MM.1S (cell line): ENCODE measurements around the gene NLRP12.

Source experiments
- EZH2phosphoT487 ChIP-seq: fragments of 300-600 bp; sonication (generic); IDR thresholded peaks from 2 replicates; pipeline ENCODE4 v1.6.1; 2018; ENCODE audit warnings: antibody characterized with exemption, low read length
- TF ChIP-seq, protein P1 (sequence below): fragments of 300-600 bp; sonication (generic); IDR thresholded peaks from 2 replicates; pipeline ENCODE4 v1.5.1; 2016; ENCODE audit warnings: antibody characterized with exemption, low read length, mixed read lengths

DNA sequence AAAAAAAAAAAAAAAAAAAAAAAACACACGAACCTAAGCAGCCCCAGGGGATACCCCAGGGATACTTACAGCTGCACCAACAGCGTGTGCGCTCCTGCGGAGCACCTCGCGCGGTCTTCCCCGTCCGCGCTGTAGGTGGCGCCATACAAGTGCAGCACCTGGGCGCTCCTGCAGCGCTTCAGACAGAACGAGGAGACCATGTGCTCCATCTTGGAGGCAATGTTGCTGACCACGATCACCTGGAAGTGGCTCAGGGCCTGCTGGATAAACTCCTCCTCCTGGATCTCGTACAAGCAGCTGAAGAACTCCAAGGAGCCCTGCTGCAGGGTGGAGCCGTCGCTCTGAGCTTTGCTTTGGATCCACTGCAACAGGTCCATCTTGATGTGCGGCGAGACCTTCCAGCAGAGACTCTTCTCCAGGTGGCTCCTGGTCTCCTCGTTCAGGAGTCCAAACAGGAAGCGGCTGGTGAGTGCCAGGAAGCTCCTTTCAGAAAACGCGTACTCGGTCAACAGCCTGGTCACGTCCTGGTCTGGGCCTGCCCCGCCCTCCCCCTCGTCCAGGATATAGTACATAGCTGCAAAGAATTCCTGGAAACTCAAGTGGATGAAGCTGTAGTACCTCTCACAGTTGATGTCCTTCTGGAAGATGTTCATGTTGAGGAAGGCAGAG is 14.5 kb downstream of the NLRP12 start:
- TF ChIP-seq, protein P1, sequence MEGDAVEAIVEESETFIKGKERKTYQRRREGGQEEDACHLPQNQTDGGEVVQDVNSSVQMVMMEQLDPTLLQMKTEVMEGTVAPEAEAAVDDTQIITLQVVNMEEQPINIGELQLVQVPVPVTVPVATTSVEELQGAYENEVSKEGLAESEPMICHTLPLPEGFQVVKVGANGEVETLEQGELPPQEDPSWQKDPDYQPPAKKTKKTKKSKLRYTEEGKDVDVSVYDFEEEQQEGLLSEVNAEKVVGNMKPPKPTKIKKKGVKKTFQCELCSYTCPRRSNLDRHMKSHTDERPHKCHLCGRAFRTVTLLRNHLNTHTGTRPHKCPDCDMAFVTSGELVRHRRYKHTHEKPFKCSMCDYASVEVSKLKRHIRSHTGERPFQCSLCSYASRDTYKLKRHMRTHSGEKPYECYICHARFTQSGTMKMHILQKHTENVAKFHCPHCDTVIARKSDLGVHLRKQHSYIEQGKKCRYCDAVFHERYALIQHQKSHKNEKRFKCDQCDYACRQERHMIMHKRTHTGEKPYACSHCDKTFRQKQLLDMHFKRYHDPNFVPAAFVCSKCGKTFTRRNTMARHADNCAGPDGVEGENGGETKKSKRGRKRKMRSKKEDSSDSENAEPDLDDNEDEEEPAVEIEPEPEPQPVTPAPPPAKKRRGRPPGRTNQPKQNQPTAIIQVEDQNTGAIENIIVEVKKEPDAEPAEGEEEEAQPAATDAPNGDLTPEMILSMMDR = no peak
- no peak for TF ChIP-seq EZH2phosphoT487
